SU-DHL-6 (cell line): ENCODE measurements around the gene CTNND2.

Experiments
- H2AFZ ChIP-seq: fragments of 200-600 bp; sonication (generic); 2 replicates; pipeline ENCODE4 v1.6.1; 2014; ENCODE audit warnings: low read depth, mild to moderate bottlenecking, moderate library complexity, mixed read lengths, antibody characterized with exemption, low read length; ENCODE audit not compliant: severe bottlenecking
- H3F3A ChIP-seq: fragments of 200-600 bp; shearing (Covaris generic); 2 replicates; pipeline ENCODE4 v1.6.0; 2016; ENCODE audit warnings: antibody characterized with exemption, mild to moderate bottlenecking; ENCODE audit not compliant: insufficient read depth
- H3K27ac ChIP-seq: fragments of 200-600 bp; sonication (generic); 2 replicates; pipeline ENCODE4 v1.5.1; 2016; ENCODE audit warnings: low read depth, mild to moderate bottlenecking, low read length, moderate library complexity, mixed read lengths
- H3K27me3 ChIP-seq: fragments of 200-600 bp; sonication (generic), shearing (Covaris generic); 2 replicates; pipeline ENCODE4 v1.6.0; 2014; ENCODE audit warnings: mild to moderate bottlenecking, low read length
- H3K36me3 ChIP-seq: fragments of 200-600 bp; sonication (generic); 2 replicates; pipeline ENCODE4 v1.6.1; 2014; ENCODE audit warnings: mild to moderate bottlenecking, low read length, mixed read lengths
- H3K4me2 ChIP-seq: fragments of 300-600, 200-600 bp; shearing (Covaris generic), sonication (generic); 2 replicates; pipeline ENCODE4 v1.6.0; 2014; ENCODE audit warnings: low read length, low read depth, mild to moderate bottlenecking; ENCODE audit not compliant: poor library complexity, severe bottlenecking
- H3K4me3 ChIP-seq: fragments of 200-600 bp; sonication (generic); 2 replicates; pipeline ENCODE4 v1.5.1; 2014; ENCODE audit warnings: antibody characterized with exemption, low read length, mild to moderate bottlenecking, mixed read lengths; ENCODE audit not compliant: insufficient read depth, poor library complexity, severe bottlenecking
- H3K79me2 ChIP-seq: fragments of 200-600 bp; sonication (generic); 2 replicates; pipeline ENCODE4 v1.6.1; 2014; ENCODE audit warnings: mild to moderate bottlenecking, low read length, moderate library complexity; ENCODE audit not compliant: insufficient read depth
- H3K9ac ChIP-seq: fragments of 200-600 bp; sonication (generic); 2 replicates; pipeline ENCODE4 v1.7.0; 2014; ENCODE audit warnings: mild to moderate bottlenecking, low read length
- H3K9me2 ChIP-seq: fragments of 200-600 bp; sonication (generic); replicated peaks from 2 replicates; pipeline ENCODE4 v1.6.1; 2014; ENCODE audit warnings: low read length; ENCODE audit not compliant: insufficient read depth
- H3K9me3 ChIP-seq: fragments of 200-600 bp; sonication (generic); 2 replicates; pipeline ENCODE4 v1.6.1; 2014; ENCODE audit warnings: low read length, mixed read lengths; ENCODE audit not compliant: insufficient read depth
- H4K20me1 ChIP-seq: fragments of 200-600 bp; sonication (generic); 2 replicates; pipeline ENCODE4 v1.6.1; 2014; ENCODE audit warnings: low read depth, mild to moderate bottlenecking, antibody characterized with exemption, low read length, moderate library complexity, mixed read lengths
- CTCF ChIP-seq: fragments of 200-600 bp; sonication (generic); IDR thresholded peaks from one replicate; pipeline ENCODE4 v1.5.1; 2017; ENCODE audit warnings: antibody characterized with exemption, mild to moderate bottlenecking, low read length, moderate library complexity; ENCODE audit not compliant: insufficient read depth, poor library complexity, severe bottlenecking
- EZH2phosphoT487 ChIP-seq: fragments of 200-600 bp; sonication (generic), shearing (Covaris generic); conservative IDR thresholded peaks from 2 replicates; pipeline ENCODE4 v1.6.1; 2018; ENCODE audit warnings: mild to moderate bottlenecking, antibody characterized with exemption, low read length, moderate library complexity, mixed read lengths

The CTNND2 gene

DNA sequence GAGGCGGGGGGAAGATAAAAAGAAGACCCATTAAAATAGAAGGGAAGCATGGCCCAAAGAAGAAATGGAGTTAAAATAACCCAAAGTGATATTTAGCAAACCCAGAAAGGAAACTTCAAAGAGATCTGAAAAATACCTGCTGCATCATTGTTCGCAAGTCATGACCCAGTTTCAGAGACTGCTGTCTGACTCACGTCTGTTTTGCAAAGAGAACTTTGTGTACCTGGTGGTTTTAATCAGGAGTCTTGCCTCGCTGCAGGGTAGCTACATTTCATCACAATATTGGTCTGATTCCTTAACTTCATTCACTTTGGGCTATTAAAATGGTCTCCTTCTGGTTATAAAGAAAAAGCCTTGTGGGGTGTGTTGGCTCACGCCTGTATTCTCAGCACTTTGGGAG, 682.1 kb downstream of the CTNND2 start:
- Histone ChIP-seq H3F3A (no peaks in the 10 kb centered on the region), H4K20me1 (no peaks in the 10 kb centered on the region), H3K4me2 (no peak overlapping the region), H3K36me3 (no peaks in the 10 kb centered on the region), H3K9me2 (no peaks in the 10 kb centered on the region), H3K79me2 (no peaks in the 10 kb centered on the region), H3K9me3 (no peaks in the 10 kb centered on the region), H3K9ac (no peak overlapping the region), H3K27ac (no peak overlapping the region), H3K4me3 (no peak overlapping the region), H3K27me3 (no peaks in the 10 kb centered on the region), H2AFZ (no peak overlapping the region)
- TF ChIP-seq CTCF (no peak), EZH2phosphoT487 (no peak)

- H3K36me3 ChIP-seq: no peaks in the 10 kb centered on the region
- H3K27ac ChIP-seq: no peak overlapping the region
- no peaks in the 10 kb centered on the region for H3K79me2 ChIP-seq
- H4K20me1 ChIP-seq: no peaks in the 10 kb centered on the region
- H3K9me2 ChIP-seq: no peaks in the 10 kb centered on the region
- TF ChIP-seq EZH2phosphoT487 (no peak), CTCF (no peak)
- no peak overlapping the region for H3K4me2 ChIP-seq
- no peaks in the 10 kb centered on the region for H3F3A ChIP-seq
- no peak overlapping the region for H3K9ac ChIP-seq
- H2AFZ ChIP-seq: no peak overlapping the region
- H3K9me3 ChIP-seq: no peaks in the 10 kb centered on the region
- H3K4me3 ChIP-seq: no peak overlapping the region
- no peaks in the 10 kb centered on the region for H3K27me3 ChIP-seq
Measured at GRCh38 chr5:11214864-11215644, 689.2 kb downstream of the CTNND2 start.

DNA sequence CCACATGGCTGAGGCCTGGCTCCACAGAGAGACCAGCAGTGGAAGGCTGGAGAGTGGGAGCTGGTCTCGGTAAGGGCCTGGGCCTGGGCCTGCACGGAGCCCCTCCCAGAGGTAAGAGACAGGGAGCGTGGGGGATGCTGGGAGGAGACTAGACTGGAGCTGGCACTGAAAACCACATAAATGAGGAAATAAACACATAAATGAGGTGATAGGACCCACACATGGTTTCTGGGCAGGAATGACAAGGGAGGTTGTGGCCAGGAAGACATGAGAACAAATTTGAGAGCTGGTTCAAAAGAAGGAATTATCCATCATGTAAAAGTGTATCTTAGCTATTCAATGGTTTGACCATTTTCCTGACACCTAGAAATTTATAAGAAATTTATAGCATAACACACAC, 691.5 kb downstream of the CTNND2 start:
- H3K9me2 ChIP-seq: no peaks in the 10 kb centered on the region
- H3K4me2 ChIP-seq: no peak overlapping the region
- no peak overlapping the region for H3K27ac ChIP-seq
- no peaks in the 10 kb centered on the region for H3F3A ChIP-seq
- no peak overlapping the region for H3K4me3 ChIP-seq
- no peaks in the 10 kb centered on the region for H3K36me3 ChIP-seq
- no peaks in the 10 kb centered on the region for H3K27me3 ChIP-seq
- no peak overlapping the region for H2AFZ ChIP-seq
- no peaks in the 10 kb centered on the region for H3K9me3 ChIP-seq
- no peak overlapping the region for H3K9ac ChIP-seq
- TF ChIP-seq CTCF: no peak
- no peak for TF ChIP-seq EZH2phosphoT487
- H4K20me1 ChIP-seq: no peaks in the 10 kb centered on the region
- no peaks in the 10 kb centered on the region for H3K79me2 ChIP-seq
